Calu3 (cell line): ENCODE data around the gene LGR6. TPM values are rescaled to one million over a fixed set of nuclear protein-coding genes. Genes with fewer than 3 reads are reported as not detected.

ENCODE experiments used
- BruUV-seq: library from RNA; stranded (reverse); fragments of 400-500 nt; replicated peaks from 2 replicates; lab custom pipeline; 2021; lab: Mats Ljungman, UMichigan
- CTCF ChIA-PET: fragments of 300-600 bp; sonication (Branson Sonifier 250); formaldehyde crosslinking; loops from one replicate; lab custom pipeline; 2022; ENCODE audit warnings: antibody characterized with exemption; lab: Charles Lee
- DNase-seq: peaks from one replicate; pipeline ENCODE4 v3.0.0; 2022
- H3K27ac Mint-ChIP-seq: one replicate; pipeline ENCODE4 v1.8.0; 2022; ENCODE audit warnings: mixed read lengths; ENCODE audit not compliant: unreplicated experiment
- H3K27me3 Mint-ChIP-seq: one replicate; pipeline ENCODE4 v1.8.0; 2022; ENCODE audit warnings: mixed read lengths; ENCODE audit not compliant: unreplicated experiment
- H3K36me3 Mint-ChIP-seq: one replicate; pipeline ENCODE4 v1.8.0; 2022; ENCODE audit warnings: mild to moderate bottlenecking, moderate library complexity, mixed read lengths; ENCODE audit not compliant: insufficient read depth, unreplicated experiment
- H3K4me1 Mint-ChIP-seq: one replicate; pipeline ENCODE4 v1.8.0; 2022; ENCODE audit warnings: mild to moderate bottlenecking, low read depth, mixed read lengths; ENCODE audit not compliant: unreplicated experiment
- H3K4me3 Mint-ChIP-seq: one replicate; pipeline ENCODE4 v1.8.0; 2022; ENCODE audit warnings: mild to moderate bottlenecking, low read depth, moderate library complexity, mixed read lengths; ENCODE audit not compliant: unreplicated experiment
- H3K9me3 Mint-ChIP-seq: one replicate; pipeline ENCODE4 v1.8.0; 2022; ENCODE audit warnings: low read depth, mixed read lengths; ENCODE audit not compliant: unreplicated experiment
- intact Hi-C: fragments of 100-400 bp; cut with micrococcal nuclease; formaldehyde crosslinking; loops from one replicate; pipeline ENCODE4 v1.10.0; 2022; ENCODE audit not compliant: unreplicated experiment
- total RNA-seq: library from RNA; stranded (reverse); gene quantifications from 2 replicates; pipeline ENCODE4 v1.2.3, GENCODE V29; 2022
- TF ChIP-seq, protein P1 (sequence below): fragments of 200-600 bp; IDR thresholded peaks from one replicate; pipeline ENCODE4 v1.8.0; 2022; ENCODE audit warnings: antibody characterized with exemption; ENCODE audit not compliant: unreplicated experiment

Gene LGR6
- total RNA-seq, 1 experiment from 2014 or later, result not detected

DNA sequence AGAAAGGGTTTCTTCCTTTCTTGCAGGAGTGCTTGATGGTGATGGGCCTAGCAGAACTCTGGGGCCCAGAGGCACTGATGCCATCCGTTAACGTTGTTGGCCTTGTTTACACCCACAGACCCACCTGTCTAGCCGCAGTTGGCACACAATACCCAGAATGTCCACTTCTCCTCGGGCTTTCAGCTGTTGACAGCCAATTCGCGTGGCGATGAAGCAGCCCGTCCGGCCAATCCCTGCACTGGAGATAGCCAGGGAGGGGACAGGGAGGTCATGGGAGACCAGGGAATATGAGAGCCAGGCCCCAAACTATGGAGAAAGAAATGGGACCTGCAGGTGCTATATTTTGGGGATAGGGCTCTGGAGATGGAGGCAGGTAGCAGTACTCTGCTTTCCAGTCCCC is 43.4 kb upstream of the LGR6 start:
- Mint-ChIP-seq H3K27me3 (peaks cover 8% of the 10 kb centered on the region), H3K9me3 (no peaks in the 10 kb centered on the region), H3K27ac (no peak overlapping the region), H3K4me1 (peaks cover 10% of the 10 kb centered on the region), H3K4me3 (no peak overlapping the region), H3K36me3 (peaks cover 3% of the 10 kb centered on the region)
- TF ChIP-seq, protein P1, sequence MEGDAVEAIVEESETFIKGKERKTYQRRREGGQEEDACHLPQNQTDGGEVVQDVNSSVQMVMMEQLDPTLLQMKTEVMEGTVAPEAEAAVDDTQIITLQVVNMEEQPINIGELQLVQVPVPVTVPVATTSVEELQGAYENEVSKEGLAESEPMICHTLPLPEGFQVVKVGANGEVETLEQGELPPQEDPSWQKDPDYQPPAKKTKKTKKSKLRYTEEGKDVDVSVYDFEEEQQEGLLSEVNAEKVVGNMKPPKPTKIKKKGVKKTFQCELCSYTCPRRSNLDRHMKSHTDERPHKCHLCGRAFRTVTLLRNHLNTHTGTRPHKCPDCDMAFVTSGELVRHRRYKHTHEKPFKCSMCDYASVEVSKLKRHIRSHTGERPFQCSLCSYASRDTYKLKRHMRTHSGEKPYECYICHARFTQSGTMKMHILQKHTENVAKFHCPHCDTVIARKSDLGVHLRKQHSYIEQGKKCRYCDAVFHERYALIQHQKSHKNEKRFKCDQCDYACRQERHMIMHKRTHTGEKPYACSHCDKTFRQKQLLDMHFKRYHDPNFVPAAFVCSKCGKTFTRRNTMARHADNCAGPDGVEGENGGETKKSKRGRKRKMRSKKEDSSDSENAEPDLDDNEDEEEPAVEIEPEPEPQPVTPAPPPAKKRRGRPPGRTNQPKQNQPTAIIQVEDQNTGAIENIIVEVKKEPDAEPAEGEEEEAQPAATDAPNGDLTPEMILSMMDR, result no peak
- no peak for DNase-seq
- CTCF ChIA-PET, result no interaction called here
- intact Hi-C loops, result no loop called here
- no TSS peak for BruUV-seq

DNA sequence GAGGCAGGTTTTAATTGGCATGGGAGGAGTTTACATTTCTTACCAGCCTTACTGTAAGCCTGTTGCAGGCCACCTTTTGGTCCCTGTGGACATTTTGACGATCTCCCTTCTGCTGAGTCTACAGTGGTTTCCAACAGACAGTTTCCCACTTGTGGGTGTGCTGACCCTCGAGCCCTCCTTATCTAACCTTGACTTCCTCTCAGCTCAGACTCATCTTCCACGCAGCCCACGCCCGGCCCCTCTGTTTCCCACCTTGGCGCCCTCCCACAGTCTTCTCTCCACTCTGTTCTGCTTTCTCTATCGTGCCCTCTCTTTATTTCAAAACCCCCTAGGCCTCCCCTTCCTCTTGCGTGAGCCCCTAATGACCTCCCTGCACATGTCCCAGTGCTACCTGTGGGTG is 43.0 kb upstream of the LGR6 start:
- no peaks in the 10 kb centered on the region for H3K36me3 Mint-ChIP-seq
- H3K4me3 Mint-ChIP-seq, result no peak overlapping the region

DNA sequence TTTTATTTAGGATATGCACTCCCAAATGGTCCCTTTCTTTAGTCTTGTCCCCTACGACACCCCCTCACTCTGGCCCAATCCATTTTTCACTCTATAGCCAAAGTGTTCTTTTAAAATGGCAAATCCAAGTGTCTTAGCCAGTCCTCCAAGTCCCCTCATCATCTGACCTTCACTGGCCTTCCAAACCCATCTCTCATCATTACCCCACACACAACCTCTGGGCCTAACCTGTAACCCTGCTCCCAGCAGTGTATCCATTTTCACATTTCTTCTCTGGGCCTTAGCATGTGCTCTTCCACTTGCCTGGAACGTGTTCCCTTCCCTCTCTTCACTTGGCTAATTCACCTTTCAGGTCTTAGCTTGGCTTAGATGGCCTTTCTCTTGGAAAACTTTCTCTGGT is 42.6 kb upstream of the LGR6 start:
- CTCF ChIA-PET, result no interaction called here
- H3K27me3 Mint-ChIP-seq, result peaks cover 8% of the 10 kb centered on the region
- H3K4me3 Mint-ChIP-seq, result no peak overlapping the region
- H3K27ac Mint-ChIP-seq, result no peak overlapping the region
- H3K4me1 Mint-ChIP-seq, result peaks cover 17% of the 10 kb centered on the region
- intact Hi-C loops, result no loop called here
- H3K36me3 Mint-ChIP-seq, result no peaks in the 10 kb centered on the region
- TF ChIP-seq, protein P1, result no peak
- BruUV-seq, result no TSS peak
- no peak for DNase-seq
- no peaks in the 10 kb centered on the region for H3K9me3 Mint-ChIP-seq

More for the DNA sequence above, 43.0 kb upstream of the LGR6 start:
- Mint-ChIP-seq H3K4me1 (peaks cover 14% of the 10 kb centered on the region), H3K27ac (no peak overlapping the region), H3K9me3 (no peaks in the 10 kb centered on the region), H3K27me3 (peaks cover 8% of the 10 kb centered on the region)
- intact Hi-C loops, result no loop called here
- BruUV-seq, result no TSS peak
- no peak for DNase-seq
- CTCF ChIA-PET, result no interaction called here
- TF ChIP-seq, protein P1, result no peak

DNA sequence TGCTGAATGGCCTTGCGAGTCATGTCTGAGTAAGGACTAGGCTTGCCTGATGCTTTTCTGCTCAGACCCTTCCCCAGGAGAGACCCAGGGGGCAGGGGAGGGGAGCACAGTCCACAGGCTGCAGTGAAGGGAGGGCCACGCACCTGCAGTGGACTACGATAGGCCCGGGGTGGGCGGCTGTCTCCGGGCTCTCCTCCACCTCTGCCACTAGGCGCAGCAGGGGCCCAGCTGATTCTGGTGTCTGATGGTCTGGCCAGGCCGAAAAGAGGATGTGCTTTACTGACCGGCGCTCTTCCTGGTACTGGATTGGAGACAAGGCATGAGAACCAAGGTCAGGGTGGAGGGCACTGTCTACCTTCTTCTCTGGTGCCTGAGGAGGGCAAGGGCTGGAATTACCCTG is 41.2 kb upstream of the LGR6 start:
- CTCF ChIA-PET, result no interaction called here
- Mint-ChIP-seq H3K4me3 (no peak overlapping the region), H3K36me3 (no peaks in the 10 kb centered on the region), H3K27ac (no peak overlapping the region), H3K27me3 (peaks cover 8% of the 10 kb centered on the region), H3K9me3 (no peaks in the 10 kb centered on the region), H3K4me1 (peaks cover 17% of the 10 kb centered on the region)
- intact Hi-C loops, result no loop called here
- TF ChIP-seq, protein P1, result no peak
- BruUV-seq, result no TSS peak
- DNase-seq, result no peak
